C4-2B (cell line): Measurements from ENCODE around the gene PFKP.

ENCODE experiments used
- ZFX ChIP-seq: fragments of 450-650 bp; IDR thresholded peaks from 2 replicates; pipeline ENCODE4 v1.6.1; 2017
- TF ChIP-seq, protein P1 (sequence below): fragments of 450-650 bp; conservative IDR thresholded peaks from 2 replicates; pipeline ENCODE4 v1.5.1; 2017; ENCODE audit warnings: mild to moderate bottlenecking

DNA sequence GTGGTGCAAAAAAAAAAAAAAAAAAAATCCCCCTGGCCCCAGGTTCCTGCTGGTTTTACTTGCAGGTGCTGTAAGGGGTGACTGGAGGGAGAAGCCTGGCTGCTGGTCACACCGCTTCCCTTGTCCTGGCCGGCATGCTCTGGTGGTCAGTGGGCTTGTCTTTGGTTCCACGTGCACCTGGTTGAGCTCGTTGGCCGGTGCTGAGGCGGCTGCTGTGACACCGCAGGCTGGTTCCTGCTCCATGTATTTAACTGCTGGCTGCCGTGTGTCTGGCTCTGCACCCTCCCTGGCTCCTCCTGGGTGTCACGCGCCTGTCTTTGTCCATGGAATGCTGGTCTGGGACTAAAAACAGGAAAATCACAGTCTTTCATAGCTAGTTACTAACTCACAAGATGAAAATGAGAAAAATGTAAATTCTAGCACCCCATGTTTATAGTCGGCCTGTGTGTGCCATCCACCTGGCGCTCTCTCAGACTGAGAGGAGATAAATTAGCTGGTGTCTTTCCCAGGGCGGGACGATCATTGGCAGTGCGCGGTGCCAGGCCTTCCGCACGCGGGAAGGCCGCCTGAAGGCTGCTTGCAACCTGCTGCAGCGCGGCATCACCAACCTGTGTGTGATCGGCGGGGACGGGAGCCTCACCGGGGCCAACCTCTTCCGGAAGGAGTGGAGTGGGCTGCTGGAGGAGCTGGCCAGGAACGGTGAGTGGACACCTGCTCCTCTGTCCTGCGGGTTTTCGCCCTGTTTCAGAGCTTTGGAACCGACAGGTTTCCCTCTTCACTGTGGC, 33.7 kb downstream of the PFKP start:
- TF ChIP-seq, protein P1, sequence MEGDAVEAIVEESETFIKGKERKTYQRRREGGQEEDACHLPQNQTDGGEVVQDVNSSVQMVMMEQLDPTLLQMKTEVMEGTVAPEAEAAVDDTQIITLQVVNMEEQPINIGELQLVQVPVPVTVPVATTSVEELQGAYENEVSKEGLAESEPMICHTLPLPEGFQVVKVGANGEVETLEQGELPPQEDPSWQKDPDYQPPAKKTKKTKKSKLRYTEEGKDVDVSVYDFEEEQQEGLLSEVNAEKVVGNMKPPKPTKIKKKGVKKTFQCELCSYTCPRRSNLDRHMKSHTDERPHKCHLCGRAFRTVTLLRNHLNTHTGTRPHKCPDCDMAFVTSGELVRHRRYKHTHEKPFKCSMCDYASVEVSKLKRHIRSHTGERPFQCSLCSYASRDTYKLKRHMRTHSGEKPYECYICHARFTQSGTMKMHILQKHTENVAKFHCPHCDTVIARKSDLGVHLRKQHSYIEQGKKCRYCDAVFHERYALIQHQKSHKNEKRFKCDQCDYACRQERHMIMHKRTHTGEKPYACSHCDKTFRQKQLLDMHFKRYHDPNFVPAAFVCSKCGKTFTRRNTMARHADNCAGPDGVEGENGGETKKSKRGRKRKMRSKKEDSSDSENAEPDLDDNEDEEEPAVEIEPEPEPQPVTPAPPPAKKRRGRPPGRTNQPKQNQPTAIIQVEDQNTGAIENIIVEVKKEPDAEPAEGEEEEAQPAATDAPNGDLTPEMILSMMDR, result no peak
- no peak for TF ChIP-seq ZFX
